Measurements from ENCODE around the gene DMBX1. TPM values are rescaled to one million over a fixed set of nuclear protein-coding genes. Genes with fewer than 3 reads are reported as not detected.

DMBX1 gene
- total RNA-seq, result not detected in 2 replicates

- no peak for DNase-seq (ENCODE audit: low read depth in 2 of 2)
Measured at GRCh38 chr1:46489638-46490405, at the start of gene DMBX1. Gene DMBX1, plus strand, starts transcription at chr1:46489836. Its CDS starts 17,175 bp downstream, at chr1:46507011.

- no peak for DNase-seq (ENCODE audit: low read depth in 2 of 2)
Measured at GRCh38 chr1:46440478-46440877, 49.2 kb upstream of the DMBX1 start.

GRCh38 chr1:46442317-46443161 lies 47.1 kb upstream of the DMBX1 start:
- peak; percentile 71 to 81 for DNase-seq (ENCODE audit: low read depth in 2 of 2)

GRCh38 chr1:46444466-46444865 lies 45.2 kb upstream of the DMBX1 start:
- DNase-seq (ENCODE audit: low read depth in 2 of 2), result no peak

- DNase-seq (ENCODE audit: low read depth in 2 of 2), result no peak
Measured at GRCh38 chr1:46445773-46446256, 43.8 kb upstream of the DMBX1 start.

- DNase-seq (ENCODE audit: low read depth in 2 of 2), result peak; percentile 69 to 75
Measured at GRCh38 chr1:46446646-46447498, 42.8 kb upstream of the DMBX1 start.

GRCh38 chr1:46447499-46448108 lies 42.0 kb upstream of the DMBX1 start:
- DNase-seq (ENCODE audit: low read depth in 2 of 2), result no peak

GRCh38 chr1:46448109-46448911 lies 41.3 kb upstream of the DMBX1 start:
- DNase-seq (ENCODE audit: low read depth in 2 of 2), result no peak

- DNase-seq (ENCODE audit: low read depth in 2 of 2), result no peak
Measured at GRCh38 chr1:46449223-46450159, 40.1 kb upstream of the DMBX1 start.

- no peak for DNase-seq (ENCODE audit: low read depth in 2 of 2)
Measured at GRCh38 chr1:46450160-46450517, 39.5 kb upstream of the DMBX1 start.

- DNase-seq (ENCODE audit: low read depth in 2 of 2), result no peak
Measured at GRCh38 chr1:46451948-46452930, 37.4 kb upstream of the DMBX1 start.

- DNase-seq (ENCODE audit: low read depth in 2 of 2), result no peak
Measured at GRCh38 chr1:46452931-46453325, 36.7 kb upstream of the DMBX1 start.

- DNase-seq (ENCODE audit: low read depth in 2 of 2), result no peak
Measured at GRCh38 chr1:46453449-46453848, 36.2 kb upstream of the DMBX1 start.

GRCh38 chr1:46455951-46456350 lies 33.7 kb upstream of the DMBX1 start:
- no peak for DNase-seq (ENCODE audit: low read depth in 2 of 2)

- no peak for DNase-seq (ENCODE audit: low read depth in 2 of 2)
Measured at GRCh38 chr1:46456411-46456963, 33.1 kb upstream of the DMBX1 start.

- DNase-seq (ENCODE audit: low read depth in 2 of 2), result no peak
Measured at GRCh38 chr1:46457178-46457577, 32.5 kb upstream of the DMBX1 start.

GRCh38 chr1:46458190-46458589 lies 31.4 kb upstream of the DMBX1 start:
- DNase-seq (ENCODE audit: low read depth in 2 of 2), result no peak

GRCh38 chr1:46458846-46459245 lies 30.8 kb upstream of the DMBX1 start:
- DNase-seq (ENCODE audit: low read depth in 2 of 2), result no peak
